Muscle of leg (tissue), 11 donors: ENCODE data around the gene TCFL5. TPM values are rescaled to one million over a fixed set of nuclear protein-coding genes. Genes with fewer than 3 reads are reported as not detected.

Source experiments
- DNase-seq: peaks from one replicate; pipeline ENCODE4 v3.0.0; 2013
- H3K27ac ChIP-seq: one replicate; pipeline ENCODE4 v1.5.1; 2013; ENCODE audit warnings: mild to moderate bottlenecking, low read length, control low read depth
- H3K27me3 ChIP-seq: one replicate; pipeline ENCODE4 v1.6.1; 2013; ENCODE audit warnings: low read length; ENCODE audit not compliant: control insufficient read depth, insufficient read depth
- H3K36me3 ChIP-seq: one replicate; pipeline ENCODE4 v1.6.1; 2013; ENCODE audit warnings: low read length; ENCODE audit not compliant: control insufficient read depth, insufficient read depth
- H3K4me1 ChIP-seq: one replicate; pipeline ENCODE4 v1.6.1; 2013; ENCODE audit warnings: low read length; ENCODE audit not compliant: control insufficient read depth, insufficient read depth
- H3K4me3 ChIP-seq: one replicate; pipeline ENCODE4 v1.5.1; 2013; ENCODE audit warnings: low read length, control low read depth
- H3K9me3 ChIP-seq: replicated peaks from 2 replicates; pipeline ENCODE4 v1.6.1; 2013; ENCODE audit warnings: low read depth, low read length; ENCODE audit not compliant: control insufficient read depth
- WGBS: methylation state at CpG from one replicate; pipeline ENCODE4 v1.1.5; 2013; ENCODE audit warnings: missing lambda C conversion rate; ENCODE audit not compliant: insufficient coverage; 5-methylcytosine and 5-hydroxymethylcytosine counted together
- polyA plus RNA-seq, 8 donors: library from polyadenylated mRNA; unstranded; fragments of 120-200 nt; gene quantifications; one replicate each; pipeline versions ENCODE4 v1.2.1 to v1.2.3, GENCODE V29; 2013; ENCODE audit warnings: inconsistent platforms in 1 of 8, low replicate concordance in 1 of 8; ENCODE audit not compliant: insufficient read length in 8 of 8, insufficient read depth in 1 of 8
- total RNA-seq: library from RNA; stranded (reverse); fragments of 120-200 nt; gene quantifications from one replicate; pipeline ENCODE4 v1.2.4, GENCODE V29; 2013

Gene TCFL5
- total and polyA plus RNA-seq, 9 donors = 6.1 to 12.1 (median 8.2) TPM

DNA sequence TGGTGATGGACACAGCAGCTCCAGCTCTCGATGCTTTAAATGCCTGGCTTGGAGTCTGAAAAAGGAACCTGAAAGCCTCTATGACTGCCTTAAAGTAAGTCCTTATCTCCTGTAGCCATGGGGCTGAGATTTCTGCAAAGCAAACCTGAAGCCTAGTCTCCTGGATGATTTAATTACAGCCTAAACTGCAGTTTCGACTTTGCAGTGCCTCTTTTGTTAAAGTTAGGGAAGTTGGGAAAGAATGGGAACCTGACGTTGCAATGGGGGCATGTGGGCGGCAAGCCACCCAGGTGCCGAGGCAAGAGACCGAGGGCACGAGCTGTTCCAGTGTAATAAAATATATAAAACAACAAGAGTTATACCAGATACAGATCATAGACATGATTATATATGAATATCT lies 11.7 kb upstream of the TCFL5 start:
- no peak for DNase-seq
- H3K27me3 ChIP-seq = no peaks in the 10 kb centered on the region
- peaks cover 23% of the 10 kb centered on the region for H3K4me1 ChIP-seq
- no peaks in the 10 kb centered on the region for H3K36me3 ChIP-seq
- 74% methylated on average over 2 of the region's 7 CpGs for WGBS
- no peak overlapping the region for H3K4me3 ChIP-seq
- peaks cover 3% of the 10 kb centered on the region for H3K9me3 ChIP-seq
- no peak overlapping the region for H3K27ac ChIP-seq

DNA sequence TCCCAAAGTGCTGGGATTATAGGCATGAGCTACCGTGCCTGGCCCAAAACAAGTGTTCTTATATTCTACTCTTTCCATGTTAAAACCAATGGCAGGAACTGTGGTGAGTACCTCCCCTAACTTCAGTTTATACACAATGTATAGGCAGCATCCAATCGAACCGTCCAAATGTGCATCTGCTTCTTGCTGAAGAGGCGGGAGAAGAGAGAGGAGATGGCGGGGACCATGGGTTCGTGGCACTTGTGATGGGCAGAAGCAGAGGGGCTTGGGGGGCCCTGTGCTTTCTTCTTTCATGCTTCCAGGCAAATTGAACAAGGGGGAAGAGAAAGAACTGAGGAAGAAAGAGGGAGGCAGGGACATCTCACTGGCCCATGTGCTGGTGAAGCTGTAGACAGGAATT lies 11.2 kb upstream of the TCFL5 start:
- Histone ChIP-seq H3K4me1 (peaks cover 23% of the 10 kb centered on the region), H3K27ac (no peak overlapping the region), H3K36me3 (no peaks in the 10 kb centered on the region), H3K4me3 (no peak overlapping the region), H3K27me3 (no peaks in the 10 kb centered on the region), H3K9me3 (peaks cover 3% of the 10 kb centered on the region)
- no peak for DNase-seq
- 76% methylated on average over 4 of the region's 6 CpGs for WGBS

DNA sequence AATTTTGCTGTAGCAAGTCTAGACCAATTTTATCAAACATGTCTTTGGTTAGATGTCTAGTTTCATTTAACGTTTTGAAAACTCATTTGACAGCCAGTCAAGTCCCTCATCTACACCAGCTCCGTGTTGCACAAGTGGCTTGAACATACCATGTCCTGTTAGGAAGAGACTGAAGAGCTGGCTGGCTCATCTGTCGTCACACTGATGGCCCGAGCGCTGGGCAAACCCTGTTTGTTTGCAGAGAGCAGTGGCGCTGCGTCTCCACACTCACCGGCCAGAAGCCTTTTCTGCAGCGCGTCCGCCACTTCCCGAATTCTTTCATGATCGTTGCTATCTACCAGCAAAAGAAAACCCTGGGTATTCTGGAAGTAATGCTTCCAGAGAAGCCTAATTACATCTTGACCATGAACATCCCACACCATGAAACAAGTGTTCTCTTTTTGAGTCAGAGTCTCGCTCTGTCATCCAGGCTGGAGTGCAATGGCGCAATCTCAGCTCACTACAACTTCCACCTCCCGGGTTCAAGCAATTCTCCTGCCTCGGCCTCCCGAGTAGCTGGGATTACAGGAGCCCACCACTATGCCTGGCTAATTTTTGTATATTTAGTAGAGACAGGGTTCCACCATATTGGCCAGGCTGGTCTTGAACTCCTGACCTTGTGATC lies 10.7 kb upstream of the TCFL5 start:
- Histone ChIP-seq H3K9me3 (peaks cover 3% of the 10 kb centered on the region), H3K4me3 (no peak overlapping the region), H3K27me3 (no peaks in the 10 kb centered on the region), H3K27ac (no peak overlapping the region), H3K4me1 (peaks cover 20% of the 10 kb centered on the region), H3K36me3 (no peaks in the 10 kb centered on the region)
- DNase-seq = no peak
- 80% methylated on average over 12 of the region's 18 CpGs for WGBS

- WGBS = no CpG with 5 or more reads among the region's 7 CpGs
- Histone ChIP-seq H3K4me1 (peaks cover 11% of the 10 kb centered on the region), H3K4me3 (no peak overlapping the region), H3K9me3 (no peaks in the 10 kb centered on the region), H3K27ac (no peak overlapping the region), H3K36me3 (peaks cover under 1% of the 10 kb centered on the region), H3K27me3 (peaks cover 6% of the 10 kb centered on the region)
- no peak for DNase-seq
Measured at GRCh38 chr20:62864207-62864606, 2.6 kb upstream of the TCFL5 start.

DNA sequence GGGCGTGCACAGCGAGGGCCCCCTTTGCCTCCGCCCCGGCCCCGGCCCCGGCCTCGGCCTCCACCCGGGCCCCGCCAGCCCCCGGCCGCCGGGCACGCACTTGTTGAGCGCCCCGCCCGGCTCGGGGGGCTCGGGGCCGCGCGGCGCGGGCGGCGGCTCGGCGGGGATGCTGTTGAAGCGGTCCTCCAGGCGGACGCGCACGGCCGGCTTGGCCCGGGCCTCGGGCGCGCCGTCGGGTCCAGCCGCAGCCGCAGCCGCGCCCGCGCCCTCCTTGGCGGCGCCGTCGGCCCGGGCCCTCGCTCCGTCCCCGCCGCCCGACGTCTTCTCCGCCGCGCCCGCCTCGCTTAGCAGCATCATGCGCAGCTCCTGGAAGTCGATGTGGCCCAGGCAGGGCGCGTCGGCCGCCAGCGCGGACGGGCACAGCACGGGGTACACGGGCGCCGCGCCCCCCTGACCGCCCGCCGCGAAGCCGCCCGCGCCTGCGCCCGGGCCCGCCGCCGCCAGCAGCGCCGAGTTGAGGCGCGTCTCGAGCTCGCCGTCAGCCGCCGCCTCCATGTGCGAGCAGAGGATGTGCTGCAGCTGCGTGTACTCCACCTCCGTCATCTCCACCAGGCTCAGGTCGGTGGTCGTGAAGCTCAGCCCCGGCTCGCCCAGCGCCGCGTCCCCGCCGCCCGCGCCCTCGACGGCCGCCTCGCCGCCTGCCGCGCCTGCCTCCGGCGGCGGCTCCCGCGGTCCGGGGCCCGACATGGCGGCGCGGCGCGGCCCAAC lies 514 bp downstream of the TCFL5 start:
- Histone ChIP-seq H3K36me3 (peaks cover 13% of the 10 kb centered on the region), H3K27ac (no peak overlapping the region), H3K4me3 (peak overlapping the region; percentile 44), H3K4me1 (peaks cover 14% of the 10 kb centered on the region), H3K27me3 (peaks cover 6% of the 10 kb centered on the region), H3K9me3 (no peaks in the 10 kb centered on the region)
- WGBS = under 1% methylated on average over 129 of the region's 129 CpGs
- peak; percentile 47 for DNase-seq

- Histone ChIP-seq H3K4me1 (peaks cover 14% of the 10 kb centered on the region), H3K36me3 (peaks cover 13% of the 10 kb centered on the region), H3K27ac (peak overlapping the region; percentile 22), H3K4me3 (peak overlapping the region; percentile 44), H3K27me3 (peaks cover 6% of the 10 kb centered on the region), H3K9me3 (no peaks in the 10 kb centered on the region)
- whole genome bisulfite sequencing = 5% methylated on average over 20 of the region's 24 CpGs
- peak; percentile 60 for DNase-seq
Measured at GRCh38 chr20:62860391-62860923, 1.2 kb downstream of the TCFL5 start.

DNA sequence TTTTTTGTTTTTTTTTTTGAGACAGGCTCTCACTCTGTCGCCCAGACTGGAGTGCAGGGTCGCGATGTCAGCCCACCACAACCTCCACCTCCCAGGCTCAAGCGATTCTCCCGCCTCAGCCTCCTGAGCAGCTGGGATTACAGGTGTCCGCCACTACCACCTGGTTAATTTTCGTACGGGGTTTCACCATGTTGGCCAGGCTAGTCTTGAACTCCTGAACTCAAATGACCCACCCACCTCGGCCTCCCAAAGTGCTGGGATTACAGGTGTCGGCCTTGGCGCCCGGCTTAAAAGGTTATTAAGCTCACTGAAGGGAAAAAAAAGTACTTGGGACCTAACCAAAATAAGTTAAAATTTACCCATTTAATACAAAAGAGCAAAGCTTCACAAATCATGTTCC lies 1.9 kb downstream of the TCFL5 start:
- H3K9me3 ChIP-seq = no peaks in the 10 kb centered on the region
- 89% methylated on average over 9 of the region's 12 CpGs for WGBS
- H3K4me3 ChIP-seq = no peak overlapping the region

GRCh38 chr20:62858058-62858830 lies 3.4 kb downstream of the TCFL5 start:
- Histone ChIP-seq H3K9me3 (no peaks in the 10 kb centered on the region), H3K4me1 (peaks cover 14% of the 10 kb centered on the region), H3K27ac (no peak overlapping the region), H3K27me3 (peaks cover 6% of the 10 kb centered on the region), H3K4me3 (no peak overlapping the region), H3K36me3 (peaks cover 20% of the 10 kb centered on the region)
- 90% methylated on average over 11 of the region's 23 CpGs for WGBS
- DNase-seq = no peak

More for the DNA sequence above, 1.9 kb downstream of the TCFL5 start:
- Histone ChIP-seq H3K27me3 (peaks cover 6% of the 10 kb centered on the region), H3K36me3 (peaks cover 13% of the 10 kb centered on the region), H3K4me1 (peaks cover 14% of the 10 kb centered on the region), H3K27ac (no peak overlapping the region)
- no peak for DNase-seq

- H3K36me3 ChIP-seq = peaks cover 30% of the 10 kb centered on the region
- no peak for DNase-seq
- H3K27ac ChIP-seq = no peak overlapping the region
- no peaks in the 10 kb centered on the region for H3K9me3 ChIP-seq
- H3K27me3 ChIP-seq = peaks cover 6% of the 10 kb centered on the region
- H3K4me3 ChIP-seq = no peak overlapping the region
- 92% methylated on average over 23 of the region's 25 CpGs for WGBS
- H3K4me1 ChIP-seq = peaks cover 11% of the 10 kb centered on the region
Measured at GRCh38 chr20:62856931-62857619, 4.5 kb downstream of the TCFL5 start.
